22Rv1 (cell line): Measurements from ENCODE around the gene FAM50B.

Experiments used
- CTCF ChIP-seq: fragments of 450-650 bp; IDR thresholded peaks from 2 replicates; pipeline ENCODE4 v1.5.1; 2017; ENCODE audit warnings: mild to moderate bottlenecking
- ZFX ChIP-seq: fragments of 450-650 bp; IDR thresholded peaks from 2 replicates; pipeline ENCODE4 v1.6.1; 2017; ENCODE audit warnings: antibody characterized with exemption, borderline replicate concordance

- TF ChIP-seq CTCF = no peak
- no peak for TF ChIP-seq ZFX
Observed at GRCh38 chr6:3825331-3825831, 23.8 kb upstream of the FAM50B start.
